ENCODE results near the gene FAHD1.
"Not testable (repeated sequence)": the region's sequence is repeated elsewhere in the genome, so short reads cannot be mapped to it uniquely, and the experiment has no call there.

FAHD1 gene

DNA sequence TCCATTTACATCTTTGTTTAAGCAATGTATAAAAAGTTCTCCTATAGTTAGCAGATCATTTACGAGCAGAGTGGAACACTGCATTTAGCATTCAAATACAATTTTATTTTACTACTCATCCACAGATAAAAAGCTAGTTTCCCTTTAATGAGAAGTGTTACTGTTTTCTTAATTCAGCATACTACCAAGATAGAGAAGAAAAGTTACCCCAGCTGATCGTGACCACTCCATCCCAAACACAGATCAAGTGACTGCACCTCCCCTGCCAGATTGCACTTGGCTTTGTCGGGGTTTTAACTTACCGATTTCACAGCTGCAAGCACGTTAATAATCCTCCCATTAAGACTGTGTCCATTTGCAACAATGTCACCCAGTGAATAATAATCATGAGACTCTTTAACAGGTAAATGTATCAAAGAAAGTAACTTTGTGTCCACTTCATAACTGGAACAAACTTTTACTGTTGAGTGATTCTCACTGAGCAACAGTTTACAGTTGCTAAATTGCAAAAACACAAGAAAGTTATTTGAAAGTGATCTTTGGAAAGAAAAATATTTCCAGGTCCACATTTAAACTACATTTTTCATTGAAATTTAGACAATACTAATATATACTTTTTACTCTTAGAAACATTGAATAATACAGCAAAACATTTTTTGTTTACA, 30.6 kb downstream of the FAHD1 start:
- no peak for DNase-seq

DNA sequence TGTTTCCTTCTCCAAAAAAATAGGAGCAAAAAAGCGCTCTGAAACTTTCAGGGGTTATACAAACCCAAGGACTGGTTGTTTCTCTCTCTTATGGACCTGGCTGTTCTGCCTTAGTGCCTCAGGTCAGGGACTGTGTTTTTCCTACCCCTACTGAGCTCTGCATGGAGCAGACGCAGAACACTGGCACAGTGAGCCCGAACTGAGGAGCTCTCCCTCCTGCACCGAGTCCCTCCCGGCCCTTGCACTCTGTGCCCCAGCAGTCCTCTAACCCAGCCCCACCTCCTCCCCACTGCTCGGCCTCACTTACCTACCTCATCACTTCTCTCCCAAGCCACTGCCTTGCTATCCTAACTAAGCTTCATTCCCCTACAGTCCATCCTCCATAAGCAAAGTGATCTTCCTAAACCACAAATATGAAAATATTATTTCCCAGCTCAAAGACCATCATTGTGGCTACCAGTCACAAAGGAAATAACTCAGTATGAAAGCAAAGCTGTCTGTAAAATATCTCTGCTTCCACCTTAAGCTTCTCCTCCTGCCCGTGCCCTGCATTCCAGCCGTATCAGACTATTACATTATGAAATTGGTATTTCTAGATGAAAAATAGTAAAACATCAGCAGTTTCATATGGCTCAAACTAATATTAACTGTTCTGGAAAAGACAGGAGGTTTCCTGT, 31.3 kb downstream of the FAHD1 start:
- DNase-seq: no peak

DNA sequence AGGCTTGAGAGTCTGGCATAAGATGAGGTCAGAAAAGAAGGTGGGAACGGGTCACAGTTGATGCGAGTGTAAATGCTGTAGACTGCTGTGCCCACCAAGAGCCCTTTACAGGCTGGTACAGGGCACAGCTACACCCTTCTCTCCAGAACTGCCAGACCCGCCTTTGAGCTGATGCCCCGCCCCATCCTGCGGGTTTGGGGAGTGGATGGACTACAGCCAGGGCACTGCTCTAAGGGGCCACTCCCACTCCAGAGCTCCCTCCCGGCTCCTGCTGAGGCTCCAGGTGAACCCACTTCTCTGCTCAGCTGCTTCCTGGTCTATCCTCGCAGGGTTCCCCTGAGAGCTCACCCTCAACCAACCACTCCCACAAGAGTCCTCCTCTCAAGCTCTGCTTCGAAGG, 32.6 kb downstream of the FAHD1 start:
- DNase-seq: no peak

DNA sequence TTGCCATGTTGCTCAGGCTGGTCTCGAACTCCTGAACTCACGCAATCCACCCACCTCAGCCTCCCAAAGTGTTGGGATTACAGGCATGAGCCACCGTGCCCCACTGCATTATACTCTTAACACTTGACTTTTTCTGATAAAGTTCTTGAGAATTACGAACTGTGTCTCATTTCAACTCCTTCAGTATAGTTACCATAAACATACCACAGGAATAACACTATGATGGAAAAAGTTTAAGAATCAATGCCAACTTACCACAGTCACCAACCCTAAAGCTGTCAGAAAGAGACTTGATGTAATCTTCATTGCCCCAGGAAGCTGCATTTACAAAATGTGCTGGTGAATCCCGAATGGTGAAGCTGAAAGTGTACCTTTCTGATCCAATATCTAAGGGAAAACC, 34.7 kb downstream of the FAHD1 start:
- no peak for DNase-seq

DNA sequence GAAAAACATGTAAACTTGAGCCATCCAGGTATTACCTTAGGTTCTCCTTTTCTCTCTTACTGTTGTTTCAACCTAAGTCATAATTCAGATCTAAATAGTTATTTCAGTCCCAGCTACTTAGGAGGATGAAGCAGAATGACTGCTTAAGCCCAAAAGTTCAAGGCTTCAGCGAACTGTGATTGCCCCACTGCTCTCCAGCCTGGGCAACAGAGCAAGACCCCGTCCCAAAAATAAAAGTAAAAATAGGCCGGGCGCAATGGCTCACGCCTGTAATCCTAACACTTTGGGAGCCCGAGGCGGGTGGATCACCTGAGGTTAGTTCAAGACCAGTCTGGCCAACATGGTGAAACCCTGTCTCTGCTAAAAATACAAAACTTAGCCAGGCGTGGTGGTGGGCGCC, 35.4 kb downstream of the FAHD1 start:
- DNase-seq: no peak

DNA sequence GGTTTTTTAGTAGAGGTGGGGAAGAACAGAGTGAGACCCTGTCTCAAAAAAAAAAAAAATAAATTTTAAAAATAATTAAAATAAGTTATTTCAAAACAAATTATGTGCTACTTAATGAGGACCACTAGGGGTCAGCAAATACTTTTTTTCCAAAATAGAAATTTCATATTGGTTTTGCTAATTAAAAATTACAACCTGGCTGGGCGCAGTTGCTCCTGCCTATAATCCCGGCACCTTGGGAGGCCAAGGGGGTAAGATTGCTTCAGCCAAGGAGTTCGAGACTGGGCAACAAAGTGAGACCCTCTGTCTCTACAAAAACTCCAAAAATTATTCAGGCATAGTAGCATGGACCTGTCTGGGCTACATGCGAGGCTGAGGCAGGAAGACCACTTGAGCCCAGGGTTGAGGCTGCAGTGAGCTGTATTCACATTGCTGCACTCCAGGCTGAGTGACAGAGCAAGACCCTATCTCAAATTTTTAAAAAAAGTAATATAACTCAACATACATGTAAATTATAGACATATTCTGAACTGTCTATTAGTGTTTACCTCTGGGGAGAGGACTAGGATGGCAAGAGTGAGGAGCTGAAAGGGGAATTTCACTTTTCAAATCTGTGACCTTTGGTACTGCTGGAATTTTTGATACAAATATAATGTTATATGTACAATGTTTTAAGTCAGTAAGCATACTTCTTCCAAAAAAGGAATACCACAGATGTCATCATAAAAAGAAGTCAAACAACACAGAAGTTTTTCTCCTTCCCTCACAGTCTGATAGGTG, 36.9 kb downstream of the FAHD1 start:
- DNase-seq: peak; percentile 32

DNA sequence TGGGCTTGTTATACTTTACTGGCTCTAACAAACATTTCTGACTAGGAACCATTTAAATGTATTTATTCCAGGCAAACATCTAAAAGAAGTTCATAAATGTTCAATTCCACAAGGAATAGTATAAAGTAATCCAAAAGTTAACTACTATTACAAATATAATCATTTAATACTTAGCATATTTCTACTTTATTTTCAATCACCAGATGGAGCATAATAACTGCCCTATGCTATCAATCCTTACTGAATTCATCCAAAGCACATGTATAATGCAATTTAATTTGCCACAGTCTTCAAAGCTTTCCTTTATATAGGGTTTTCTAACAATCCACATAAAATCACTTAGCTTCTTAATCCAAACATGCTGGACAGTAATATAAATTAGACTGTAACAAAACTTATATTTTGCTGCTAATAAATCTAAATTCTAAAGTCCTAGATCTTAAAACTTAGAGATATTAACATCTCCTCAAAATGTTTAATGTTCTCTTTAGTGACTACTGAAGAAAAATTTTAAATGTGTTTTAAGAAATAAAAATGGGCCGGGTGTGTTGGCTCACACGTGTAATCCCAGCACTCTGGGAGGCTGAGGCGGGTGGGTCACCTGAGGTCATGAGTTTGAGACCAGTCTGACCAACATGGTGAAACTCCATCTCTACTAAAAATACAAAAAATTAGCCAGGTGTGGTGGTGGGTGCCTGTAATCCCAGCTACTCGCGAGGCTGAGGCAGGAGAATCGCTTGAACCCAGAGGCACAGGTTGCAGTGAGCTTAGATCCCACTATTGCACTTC, 39.1 kb downstream of the FAHD1 start:
- DNase-seq: no peak

DNA sequence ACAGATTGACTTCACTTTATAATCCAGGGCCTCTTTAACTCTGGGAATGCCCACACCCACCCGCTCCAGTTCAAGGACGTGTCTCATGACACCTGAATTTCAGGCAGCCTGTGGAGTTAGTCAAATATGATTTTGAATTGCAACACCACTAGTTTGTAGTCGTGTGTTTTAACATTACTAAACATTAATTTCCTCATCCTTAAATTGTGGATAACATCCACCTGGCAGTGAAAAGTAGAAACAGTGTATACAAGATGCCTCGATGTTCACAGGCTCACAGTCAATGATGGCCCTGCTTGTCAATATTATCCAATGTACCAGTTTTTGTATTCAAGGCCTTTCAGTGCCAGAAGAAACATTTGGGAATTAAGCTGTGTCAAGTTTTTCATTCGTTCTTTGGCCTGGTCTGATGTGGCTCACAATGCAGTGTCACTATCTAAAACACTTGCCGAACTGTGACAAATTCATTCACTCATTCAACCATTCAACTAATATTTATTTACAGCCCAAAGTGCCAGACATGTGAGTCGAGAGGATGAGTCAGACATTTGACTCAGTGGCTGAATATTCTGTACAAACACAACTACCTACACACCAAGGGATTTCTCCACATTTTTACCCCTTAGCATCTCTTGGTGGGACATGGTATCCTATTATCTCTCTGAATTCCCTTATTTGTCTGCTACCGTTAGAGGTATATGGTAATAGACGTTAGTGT, 43.5 kb downstream of the FAHD1 start:
- DNase-seq: no peak

DNA sequence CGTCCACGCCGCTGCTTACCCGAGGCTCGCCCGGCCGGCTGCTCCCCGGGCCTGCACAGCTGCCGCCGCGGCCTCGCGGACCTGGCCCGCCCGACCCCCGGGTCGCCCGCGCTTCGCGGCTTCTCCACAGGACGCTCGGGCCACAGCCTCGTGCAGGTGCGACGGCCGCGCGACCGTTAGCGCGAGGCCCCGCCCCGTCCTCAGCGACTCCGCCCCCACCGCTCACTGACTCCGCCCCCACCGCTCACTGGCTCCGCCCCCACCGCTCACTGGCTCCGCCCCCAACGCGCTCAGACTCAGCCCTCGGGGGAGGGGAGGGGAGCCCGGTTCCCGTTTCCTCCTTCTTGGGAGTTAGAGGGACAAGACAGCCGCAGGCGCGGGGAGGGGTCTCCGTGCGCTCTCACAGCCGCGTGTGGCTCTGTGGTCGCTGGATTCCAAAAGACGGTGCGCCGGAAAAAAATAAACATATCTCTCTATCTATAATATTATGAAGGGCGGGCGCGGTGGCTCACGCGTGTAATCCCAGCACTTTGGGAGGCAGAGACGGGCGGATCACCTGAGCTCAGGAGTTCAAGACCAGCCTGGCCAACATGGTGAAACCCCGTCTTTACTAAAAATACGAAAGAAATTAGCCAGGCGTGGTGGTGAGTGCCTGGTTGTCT, 45.1 kb downstream of the FAHD1 start, which contains the start of gene MEIOB:
TSS of gene MEIOB (minus strand) at position 191 of the 662 bp plus-strand sequence. CDS start 3,989 bp downstream, outside the sequence.
- peak; percentile 61 for DNase-seq

DNA sequence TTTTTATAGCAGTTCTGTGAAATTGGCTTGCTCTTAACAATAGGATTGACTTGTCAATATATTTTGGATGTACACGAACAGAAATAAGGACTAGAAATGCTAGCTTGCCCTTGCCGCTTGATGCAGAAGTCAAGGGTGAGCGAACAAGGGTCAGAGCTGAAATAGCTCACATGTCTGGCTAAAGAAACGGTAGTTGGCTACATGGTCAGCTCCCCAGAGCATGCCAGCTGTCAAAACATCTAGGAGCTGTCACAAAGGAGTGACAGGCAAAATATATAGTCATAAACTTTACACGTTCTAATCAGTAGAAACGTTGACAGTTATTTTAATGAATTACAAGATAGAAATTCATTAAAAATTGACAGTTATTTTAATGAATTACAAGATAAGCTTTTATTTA, 47.8 kb downstream of the FAHD1 start:
- no peak for DNase-seq

DNA sequence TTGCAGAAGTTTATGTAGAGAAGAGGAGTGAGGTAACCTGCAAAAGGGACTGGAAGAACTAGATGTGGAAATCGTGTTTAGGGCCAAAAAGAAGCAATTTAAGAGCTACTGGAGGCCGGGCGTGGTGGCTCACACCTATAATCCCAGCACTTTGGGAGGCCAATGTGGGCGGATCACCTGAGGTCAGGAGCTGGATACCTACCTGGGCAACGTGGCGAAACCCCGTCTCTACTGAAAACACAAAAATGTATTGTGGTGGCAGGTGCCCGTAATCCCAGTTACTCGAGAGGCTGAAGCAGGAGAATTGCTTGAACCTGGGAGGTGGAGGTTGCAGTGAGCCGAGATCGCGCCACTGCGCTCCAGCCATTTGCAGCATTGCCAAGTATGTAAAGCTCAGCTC, 49.1 kb downstream of the FAHD1 start:
- DNase-seq: not testable (repeated sequence)

DNA sequence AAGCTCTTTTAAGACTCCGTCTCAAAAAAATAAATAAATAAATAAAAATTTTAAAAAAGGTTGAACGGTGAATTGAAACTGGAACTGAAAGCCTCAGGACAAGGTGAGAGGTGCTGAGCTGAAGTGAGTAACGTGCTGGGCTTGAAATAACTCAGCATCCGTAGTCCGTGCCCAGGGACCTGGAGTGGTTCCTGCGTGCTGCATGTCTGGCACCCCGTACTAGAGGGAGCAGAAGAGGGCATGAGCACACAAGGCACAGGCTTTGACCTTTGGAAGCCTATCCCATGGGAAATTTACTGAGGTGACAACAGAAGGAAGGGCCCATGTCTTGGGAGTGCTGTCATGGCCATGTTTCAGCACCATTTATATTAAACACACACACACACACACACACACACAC, 49.5 kb downstream of the FAHD1 start:
- DNase-seq: no peak

DNA sequence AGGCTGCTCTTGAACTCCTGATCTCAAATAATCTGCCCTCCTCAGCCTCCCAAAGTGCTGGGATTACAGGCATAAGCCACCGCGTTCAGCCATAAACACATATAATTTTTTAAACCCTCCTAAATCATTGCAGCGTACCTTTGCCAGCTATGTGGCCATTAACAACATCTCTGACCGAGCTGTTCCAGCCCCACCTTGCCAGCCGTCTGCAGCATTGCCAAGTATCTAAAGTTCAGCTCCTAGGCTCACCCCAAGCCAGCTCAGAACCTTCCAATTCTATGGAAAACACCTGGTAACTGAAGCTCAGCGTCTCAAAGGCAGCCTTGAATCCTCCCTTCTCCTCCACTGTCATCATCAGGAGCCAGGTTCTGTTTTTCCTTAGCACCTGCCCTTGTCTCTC, 50.1 kb downstream of the FAHD1 start:
- no peak for DNase-seq

DNA sequence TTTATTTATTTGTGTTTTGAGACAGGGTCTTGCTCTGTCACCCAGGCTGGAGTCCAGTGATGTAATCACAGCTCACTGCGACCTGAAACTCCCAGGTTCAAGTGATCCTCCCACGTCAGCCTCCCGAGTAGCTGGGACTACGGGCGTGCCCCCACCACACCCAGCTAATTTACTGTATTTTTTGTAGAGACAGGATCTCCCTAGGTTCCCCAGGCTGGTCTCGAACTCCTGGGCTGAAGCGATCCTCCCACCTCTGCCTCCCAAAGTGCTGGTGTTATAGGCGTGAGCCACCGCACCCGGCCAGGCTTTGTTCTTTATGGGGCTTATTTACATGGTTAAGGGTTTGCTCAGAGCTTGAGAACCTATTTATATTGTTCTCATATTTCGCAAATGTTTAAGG, 50.8 kb downstream of the FAHD1 start:
- no peak for DNase-seq

DNA sequence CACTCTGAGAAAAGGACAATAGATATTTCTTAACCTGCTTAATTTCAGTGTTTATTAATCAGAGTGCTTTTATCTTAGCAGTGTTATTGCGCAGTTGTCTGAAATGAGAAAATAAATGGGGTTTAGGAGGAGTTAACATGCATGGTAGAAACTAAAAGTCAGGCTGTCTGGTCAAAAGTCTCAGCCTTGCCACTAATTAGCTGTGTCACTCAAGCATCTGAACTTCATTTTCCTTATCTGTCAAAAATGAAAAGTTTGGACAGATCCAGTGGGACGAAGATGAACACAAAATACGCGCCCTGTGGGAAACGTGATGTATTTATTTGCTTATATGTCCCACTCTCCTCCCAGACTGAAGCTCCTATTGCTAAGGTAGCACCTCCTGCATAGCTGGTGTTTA, 51.2 kb downstream of the FAHD1 start:
- DNase-seq: no peak

Measured in activated T-cell treated with anti-CD3 and anti-CD28 coated beads, Interleukin-2, amount 50 U/mL, for 1 hour (primary cell).